Thoracic aorta (tissue), 2 donors: Measurements from ENCODE around the gene MARS1. TPM values are rescaled to one million over a fixed set of nuclear protein-coding genes. Genes with fewer than 3 reads are reported as not detected.
"Not testable (repeated sequence)": the region's sequence is repeated elsewhere in the genome, so short reads cannot be mapped to it uniquely, and the experiment has no call there.

ENCODE experiments used
- ATAC-seq: fragments of 150-250 bp; one replicate; pipeline ENCODE4 v1.8.0; 2017; ENCODE audit warnings: low read depth; ENCODE audit not compliant: insufficient number of reproducible peaks, low FRiP score
- DNase-seq: peaks from one replicate; pipeline ENCODE4 v3.0.0-alpha.2; 2020; ENCODE audit warnings: low spot score
- H3K27ac ChIP-seq, 2 donors: fragments of 200-600 bp; sonication (generic); 1 replicate in 1 of 2; 2 replicates in 1 of 2; pipeline ENCODE4 v1.5.1; 2016; ENCODE audit warnings: mild to moderate bottlenecking in 2 of 2, moderate library complexity in 2 of 2
- H3K27me3 ChIP-seq: fragments of 200-600 bp; sonication (generic); replicated peaks from 2 replicates; pipeline ENCODE4 v1.6.0; 2016; ENCODE audit warnings: mild to moderate bottlenecking; ENCODE audit not compliant: insufficient read depth
- H3K36me3 ChIP-seq: fragments of 200-600 bp; sonication (generic); one replicate; pipeline ENCODE4 v1.5.1; 2016
- H3K4me1 ChIP-seq, 2 donors: fragments of 200-600 bp; sonication (generic); 1 replicate in 1 of 2; 2 replicates in 1 of 2; pipeline versions ENCODE4 v1.5.1 to v1.6.0; 2016; ENCODE audit warnings: low read depth in 2 of 2, mild to moderate bottlenecking in 1 of 2; ENCODE audit not compliant: control insufficient read depth in 1 of 2
- H3K4me3 ChIP-seq: fragments of 200-600 bp; sonication (generic); 2 replicates; pipeline ENCODE4 v1.5.1; 2016; ENCODE audit warnings: mild to moderate bottlenecking
- H3K9me3 ChIP-seq: fragments of 200-600 bp; sonication (generic); 2 replicates; pipeline ENCODE4 v1.5.1; 2016
- CTCF ChIP-seq: fragments of 200-600 bp; sonication (generic); IDR thresholded peaks from one replicate; pipeline ENCODE4 v1.5.1; 2019; ENCODE audit warnings: antibody characterized with exemption
- total RNA-seq, 2 donors: library from RNA; depleted of rRNA; stranded (reverse); fragments of >200 nt; gene quantifications; one replicate each; pipeline versions ENCODE4 v1.1.0 to v1.2.3, GENCODE V29; 2016

Gene MARS1
- total RNA-seq, 2 donors from 2014 or later, result 58.8 to 104 TPM

GRCh38 chr12:57497223-57498131 is 9.6 kb downstream of the MARS1 start:
- TF ChIP-seq CTCF, result no peak
- DNase-seq (no peak), ATAC-seq (no peak)
- Histone ChIP-seq H3K9me3 (no peaks in the 10 kb centered on the region), H3K4me3 (no peak overlapping the region), H3K36me3 (peaks cover 51% of the 10 kb centered on the region), H3K27me3 (no peaks in the 10 kb centered on the region), H3K27ac (no peak overlapping the region), H3K4me1 (no peaks in the 10 kb centered on the region)

GRCh38 chr12:57498132-57498502 is 10.2 kb downstream of the MARS1 start:
- DNase-seq, result no peak
- no peak for ATAC-seq
- H3K4me1 ChIP-seq, result no peaks in the 10 kb centered on the region

GRCh38 chr12:57498571-57498970 is 10.7 kb downstream of the MARS1 start:
- Histone ChIP-seq H3K27ac (no peak overlapping the region), H3K4me3 (no peak overlapping the region), H3K27me3 (no peaks in the 10 kb centered on the region), H3K36me3 (peaks cover 47% of the 10 kb centered on the region), H3K4me1 (no peaks in the 10 kb centered on the region), H3K9me3 (no peaks in the 10 kb centered on the region)
- no peak for TF ChIP-seq CTCF
- DNase-seq (no peak), ATAC-seq (no peak)

More at GRCh38 chr12:57498132-57498502, 10.2 kb downstream of the MARS1 start:
- peaks cover 46% of the 10 kb centered on the region for H3K36me3 ChIP-seq
- no peak for TF ChIP-seq CTCF
- no peak overlapping the region for H3K4me3 ChIP-seq
- no peaks in the 10 kb centered on the region for H3K27me3 ChIP-seq
- no peaks in the 10 kb centered on the region for H3K9me3 ChIP-seq
- H3K27ac ChIP-seq, result no peak overlapping the region

- no peak overlapping the region for H3K27ac ChIP-seq
- no peaks in the 10 kb centered on the region for H3K9me3 ChIP-seq
- no peaks in the 10 kb centered on the region for H3K4me1 ChIP-seq
- no peak overlapping the region for H3K4me3 ChIP-seq
- DNase-seq (no peak), ATAC-seq (no peak)
- peaks cover 53% of the 10 kb centered on the region for H3K36me3 ChIP-seq
- TF ChIP-seq CTCF, result no peak
- H3K27me3 ChIP-seq, result no peaks in the 10 kb centered on the region
Measured at GRCh38 chr12:57500213-57500612, 12.3 kb downstream of the MARS1 start.

- not testable (repeated sequence) for H3K4me1 ChIP-seq, ATAC-seq, H3K27me3 ChIP-seq, DNase-seq, H3K9me3 ChIP-seq, H3K27ac ChIP-seq, H3K4me3 ChIP-seq
- peaks cover 43% of the 10 kb centered on the region for H3K36me3 ChIP-seq
Measured at GRCh38 chr12:57502311-57502969, 14.6 kb downstream of the MARS1 start.

GRCh38 chr12:57506541-57506940 is 18.7 kb downstream of the MARS1 start:
- H3K27ac ChIP-seq, H3K4me1 ChIP-seq, H3K4me3 ChIP-seq, H3K9me3 ChIP-seq, H3K27me3 ChIP-seq, DNase-seq, ATAC-seq: not testable (repeated sequence)
- peaks cover 28% of the 10 kb centered on the region for H3K36me3 ChIP-seq

GRCh38 chr12:57507796-57508195 is 19.9 kb downstream of the MARS1 start:
- H3K4me1 ChIP-seq, H3K9me3 ChIP-seq, ATAC-seq, H3K4me3 ChIP-seq, H3K27ac ChIP-seq, H3K27me3 ChIP-seq, DNase-seq: not testable (repeated sequence)
- H3K36me3 ChIP-seq, result peaks cover 34% of the 10 kb centered on the region
